Measurements from ENCODE around the gene RTL9. TPM values are rescaled to one million over a fixed set of nuclear protein-coding genes. Genes with fewer than 3 reads are reported as not detected.

Gene RTL9
- total and polyA plus RNA-seq, 2 experiments from 2014 or later, result 0.20 to 0.97 TPM

- Histone ChIP-seq H3K4me1 (ENCODE audit: insufficient read depth) (peaks cover 32% of the 10 kb centered on the region), H3K9me2 (ENCODE audit: insufficient read depth) (no peaks in the 10 kb centered on the region), H3K27me3 (replicated peaks; ENCODE audit: insufficient read depth) (no peaks in the 10 kb centered on the region), H4K20me1 (ENCODE audit: insufficient read depth) (no peaks in the 10 kb centered on the region), H3K4me3 (no peak overlapping the region), H3F3A (ENCODE audit: insufficient read depth) (peaks cover 12% of the 10 kb centered on the region; the same call in 1 of the 2 replicates), H3K36me3 (ENCODE audit: low read depth) (no peaks in the 10 kb centered on the region), H3K27ac (peak overlapping the region; percentile 43; the same call in 1 of the 2 replicates), H2AFZ (no peak overlapping the region; the same call in 1 of the 2 replicates), H3K9me3 (ENCODE audit: low read depth) (no peaks in the 10 kb centered on the region), H3K4me2 (ENCODE audit: unreplicated experiment) (no peak overlapping the region), H3K9ac (no peak overlapping the region), H3K79me2 (ENCODE audit: insufficient read depth) (no peaks in the 10 kb centered on the region)
- TF ChIP-seq EZH2phosphoT487 (IDR thresholded peaks at IDR 0.05; ENCODE audit: insufficient read depth, low read depth), result no peak
- TF ChIP-seq EZH2 (IDR thresholded peaks at IDR 0.05; ENCODE audit: insufficient read depth, poor library complexity, severe bottlenecking), result no peak
- peak; percentile 64 for DNase-seq
- 26 to 42% methylated on average over 2 of the region's 2 CpGs for WGBS, 2 experiments (ENCODE audit: low coverage in 1 of 2, low lambda C conversion rate in 2 of 2, missing lambda C conversion rate in 2 of 2)
- in situ Hi-C loops (cut with MboI), result no loop called here
These were observed 36.0 kb downstream of the RTL9 start for GRCh38 chrX:110394651-110395050.

GRCh38 chrX:110395877-110396276, 37.2 kb downstream of the RTL9 start:
- Histone ChIP-seq H3K4me2 (ENCODE audit: unreplicated experiment) (no peak overlapping the region), H3K9ac (no peak overlapping the region), H3K27me3 (replicated peaks; ENCODE audit: insufficient read depth) (no peaks in the 10 kb centered on the region), H3K36me3 (ENCODE audit: low read depth) (no peaks in the 10 kb centered on the region), H3K4me3 (no peak overlapping the region), H3K9me2 (ENCODE audit: insufficient read depth) (no peaks in the 10 kb centered on the region), H3K79me2 (ENCODE audit: insufficient read depth) (no peaks in the 10 kb centered on the region), H3K4me1 (ENCODE audit: insufficient read depth) (peaks cover 32% of the 10 kb centered on the region), H3K9me3 (ENCODE audit: low read depth) (no peaks in the 10 kb centered on the region), H4K20me1 (ENCODE audit: insufficient read depth) (no peaks in the 10 kb centered on the region), H3F3A (ENCODE audit: insufficient read depth) (peaks cover 12% of the 10 kb centered on the region; the same call in 1 of the 2 replicates), H3K27ac (peak overlapping the region; percentile 43), H2AFZ (no peak overlapping the region)
- peak; percentile 58 for DNase-seq
- in situ Hi-C loops (cut with MboI), result no loop called here
- WGBS, 2 experiments (ENCODE audit: low coverage in 1 of 2, low lambda C conversion rate in 2 of 2, missing lambda C conversion rate in 2 of 2), result 0 to 6% methylated on average over 1 of the region's 1 CpG
- TF ChIP-seq EZH2phosphoT487 (IDR thresholded peaks at IDR 0.05; ENCODE audit: insufficient read depth, low read depth), result no peak
- no peak for TF ChIP-seq EZH2 (IDR thresholded peaks at IDR 0.05; ENCODE audit: insufficient read depth, poor library complexity, severe bottlenecking)

DNA sequence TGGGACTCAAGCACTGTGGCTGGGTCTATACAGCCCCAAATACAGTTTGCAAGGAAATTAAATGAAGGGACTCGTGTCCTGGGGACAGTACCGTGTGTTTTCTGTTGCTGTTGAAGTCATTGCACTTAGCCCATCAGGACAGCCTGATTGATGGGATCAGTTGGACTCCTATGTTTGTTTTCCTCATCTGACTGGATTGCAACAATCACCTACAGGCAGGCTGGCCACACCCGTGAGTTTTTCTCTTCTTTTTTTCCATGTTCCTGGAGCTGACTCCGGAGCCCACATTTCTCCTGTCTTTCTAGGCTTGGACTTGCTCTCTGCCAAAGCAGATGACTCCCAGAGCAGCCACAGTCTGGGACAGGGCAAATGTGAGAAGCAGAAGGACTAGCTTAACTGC, 38.1 kb downstream of the RTL9 start:
- Histone ChIP-seq H3K9me3 (ENCODE audit: low read depth) (no peaks in the 10 kb centered on the region), H3K4me2 (ENCODE audit: unreplicated experiment) (no peak overlapping the region), H3F3A (ENCODE audit: insufficient read depth) (peaks cover 12% of the 10 kb centered on the region; the same call in 1 of the 2 replicates), H3K9me2 (ENCODE audit: insufficient read depth) (no peaks in the 10 kb centered on the region), H3K36me3 (ENCODE audit: low read depth) (no peaks in the 10 kb centered on the region), H2AFZ (0 out of 2 replicates have a peak overlapping the region, but pooled peaks have one; percentile 29), H3K9ac (no peak overlapping the region), H3K27ac (peak overlapping the region; percentile 12; the same call in 1 of the 2 replicates), H4K20me1 (ENCODE audit: insufficient read depth) (no peaks in the 10 kb centered on the region), H3K4me1 (ENCODE audit: insufficient read depth) (peaks cover 32% of the 10 kb centered on the region), H3K4me3 (no peak overlapping the region), H3K79me2 (ENCODE audit: insufficient read depth) (no peaks in the 10 kb centered on the region), H3K27me3 (replicated peaks; ENCODE audit: insufficient read depth) (no peaks in the 10 kb centered on the region)
- WGBS, 2 experiments (ENCODE audit: low coverage in 1 of 2, low lambda C conversion rate in 2 of 2, missing lambda C conversion rate in 2 of 2), result 9 to 16% methylated on average over 4 of the region's 4 CpGs
- in situ Hi-C loops (cut with MboI), result no loop called here
- DNase-seq, result peak; percentile 33
- TF ChIP-seq EZH2phosphoT487 (IDR thresholded peaks at IDR 0.05; ENCODE audit: insufficient read depth, low read depth) (no peak), EZH2 (IDR thresholded peaks at IDR 0.05; ENCODE audit: insufficient read depth, poor library complexity, severe bottlenecking) (no peak)

- in situ Hi-C loops (cut with MboI), result no loop called here
These were observed 38.7 kb downstream of the RTL9 start for GRCh38 chrX:110397339-110397738.

More at GRCh38 chrX:110397339-110397738, 38.7 kb downstream of the RTL9 start:
- H3K27ac ChIP-seq, result 0 out of 2 replicates have a peak overlapping the region, but pooled peaks have one; percentile 12
- no peak overlapping the region for H3K4me3 ChIP-seq
- H3K79me2 ChIP-seq (ENCODE audit: insufficient read depth), result no peaks in the 10 kb centered on the region
- H3K4me1 ChIP-seq (ENCODE audit: insufficient read depth), result peaks cover 37% of the 10 kb centered on the region
- H3K4me2 ChIP-seq (ENCODE audit: unreplicated experiment), result no peak overlapping the region
- 0 out of 2 replicates have a peak overlapping the region, but pooled peaks have one; percentile 29 for H2AFZ ChIP-seq
- H3K27me3 ChIP-seq (replicated peaks; ENCODE audit: insufficient read depth), result no peaks in the 10 kb centered on the region
- no peaks in the 10 kb centered on the region for H3K9me3 ChIP-seq (ENCODE audit: low read depth)
- no peaks in the 10 kb centered on the region for H4K20me1 ChIP-seq (ENCODE audit: insufficient read depth)
- H3K9me2 ChIP-seq (ENCODE audit: insufficient read depth), result no peaks in the 10 kb centered on the region
- no peak for TF ChIP-seq EZH2phosphoT487 (IDR thresholded peaks at IDR 0.05; ENCODE audit: insufficient read depth, low read depth)
- no peak for TF ChIP-seq EZH2 (IDR thresholded peaks at IDR 0.05; ENCODE audit: insufficient read depth, poor library complexity, severe bottlenecking)
- H3F3A ChIP-seq (ENCODE audit: insufficient read depth), result peaks cover 12% of the 10 kb centered on the region; the same call in 1 of the 2 replicates
- DNase-seq, result peak; percentile 29
- no peaks in the 10 kb centered on the region for H3K36me3 ChIP-seq (ENCODE audit: low read depth)
- no peak overlapping the region for H3K9ac ChIP-seq

Measured in GM23248 (cell line).